ENCODE data around the gene ACTA2. TPM values are rescaled to one million over a fixed set of nuclear protein-coding genes. Genes with fewer than 3 reads are reported as not detected.

ACTA2 gene
- total and polyA plus RNA-seq, 2 donors (not counting 1 experiment from before 2014, with no cell fraction given), result 78.4 to 2,788 TPM

DNA sequence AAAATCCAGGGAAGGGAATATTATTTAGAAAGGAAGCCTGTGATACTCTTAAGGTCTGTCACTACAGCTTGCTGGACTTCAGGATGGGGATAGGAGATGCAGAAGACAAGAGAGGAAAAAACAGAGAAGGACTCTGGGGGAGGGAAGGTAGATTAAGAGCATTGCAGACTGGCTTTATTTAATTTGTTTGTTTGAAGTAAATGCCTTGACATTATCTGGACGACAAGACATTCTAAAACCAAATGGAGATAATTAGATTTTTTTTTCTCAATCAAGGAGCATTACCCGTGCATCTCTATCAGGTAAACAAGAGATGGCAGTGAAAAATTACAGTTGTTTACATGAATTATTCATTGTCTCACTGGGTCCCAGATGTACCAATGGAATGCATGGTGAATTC, 24.3 kb downstream of the ACTA2 start:
- Histone ChIP-seq H3K4me3 (replicated peaks in 1 of 4; ENCODE audit: control extremely low read depth in 1 of 4, insufficient read depth in 1 of 4, low read depth in 3 of 4, low read length in 4 of 4) (no peak overlapping the region), H3K36me3 (ENCODE audit: control insufficient read depth, insufficient read depth, low read length) (peaks cover 2% of the 10 kb centered on the region), H4K20me1 (ENCODE audit: control insufficient read depth, extremely low read depth, insufficient read depth, low read length) (no peaks in the 10 kb centered on the region), H3K4me2 (ENCODE audit: extremely low read depth, insufficient read depth, low read length) (no peak overlapping the region), H3K4me1 (ENCODE audit: control insufficient read depth, extremely low read depth, insufficient read depth, low read length) (peaks cover 19% of the 10 kb centered on the region), H3K27me3 (ENCODE audit: control insufficient read depth, insufficient read depth, low read length) (no peaks in the 10 kb centered on the region), H3K9ac (ENCODE audit: insufficient read depth, low read length) (no peak overlapping the region), H3K9me3 (ENCODE audit: control insufficient read depth, insufficient read depth, low read depth, low read length) (no peaks in the 10 kb centered on the region), H3K27ac (ENCODE audit: insufficient read depth, low read length) (no peak overlapping the region), H2AFZ (ENCODE audit: low read length) (no peak overlapping the region), H3K79me2 (ENCODE audit: control insufficient read depth, insufficient read depth, low read length) (no peaks in the 10 kb centered on the region)
- DNase-seq (ENCODE audit: low read depth in 2 of 2), result no peak
- TF ChIP-seq EZH2 (IDR thresholded peaks at IDR 0.05; ENCODE audit: low read length, missing control alignments), result no peak
- TF ChIP-seq, protein P1, sequence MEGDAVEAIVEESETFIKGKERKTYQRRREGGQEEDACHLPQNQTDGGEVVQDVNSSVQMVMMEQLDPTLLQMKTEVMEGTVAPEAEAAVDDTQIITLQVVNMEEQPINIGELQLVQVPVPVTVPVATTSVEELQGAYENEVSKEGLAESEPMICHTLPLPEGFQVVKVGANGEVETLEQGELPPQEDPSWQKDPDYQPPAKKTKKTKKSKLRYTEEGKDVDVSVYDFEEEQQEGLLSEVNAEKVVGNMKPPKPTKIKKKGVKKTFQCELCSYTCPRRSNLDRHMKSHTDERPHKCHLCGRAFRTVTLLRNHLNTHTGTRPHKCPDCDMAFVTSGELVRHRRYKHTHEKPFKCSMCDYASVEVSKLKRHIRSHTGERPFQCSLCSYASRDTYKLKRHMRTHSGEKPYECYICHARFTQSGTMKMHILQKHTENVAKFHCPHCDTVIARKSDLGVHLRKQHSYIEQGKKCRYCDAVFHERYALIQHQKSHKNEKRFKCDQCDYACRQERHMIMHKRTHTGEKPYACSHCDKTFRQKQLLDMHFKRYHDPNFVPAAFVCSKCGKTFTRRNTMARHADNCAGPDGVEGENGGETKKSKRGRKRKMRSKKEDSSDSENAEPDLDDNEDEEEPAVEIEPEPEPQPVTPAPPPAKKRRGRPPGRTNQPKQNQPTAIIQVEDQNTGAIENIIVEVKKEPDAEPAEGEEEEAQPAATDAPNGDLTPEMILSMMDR (conservative IDR thresholded peaks at IDR 0.05 in 1 of 2, IDR thresholded peaks at IDR 0.05 in 1 of 2; ENCODE audit: low read depth in 1 of 2, low read length in 2 of 2), result no peak

DNA sequence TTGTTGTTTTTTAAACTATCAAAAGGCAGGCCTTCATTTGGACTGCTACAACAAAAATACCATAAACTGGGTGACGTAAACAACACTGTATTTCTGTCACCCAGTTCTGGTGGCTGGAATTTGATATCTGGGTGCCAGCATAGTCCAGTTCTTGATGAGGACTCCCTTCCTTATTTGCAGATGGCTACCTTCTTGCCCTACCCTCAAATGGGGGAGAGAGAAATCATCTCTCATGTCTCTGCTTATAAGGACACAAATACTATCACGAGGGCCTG, 25.2 kb downstream of the ACTA2 start:
- Histone ChIP-seq H3K9me3 (ENCODE audit: control insufficient read depth, insufficient read depth, low read depth, low read length) (no peaks in the 10 kb centered on the region), H3K4me2 (ENCODE audit: extremely low read depth, insufficient read depth, low read length) (no peak overlapping the region), H3K27ac (ENCODE audit: insufficient read depth, low read length) (peak overlapping the region; percentile 51), H3K27me3 (ENCODE audit: control insufficient read depth, insufficient read depth, low read length) (no peaks in the 10 kb centered on the region), H3K36me3 (ENCODE audit: control insufficient read depth, insufficient read depth, low read length) (peaks cover 2% of the 10 kb centered on the region), H4K20me1 (ENCODE audit: control insufficient read depth, extremely low read depth, insufficient read depth, low read length) (no peaks in the 10 kb centered on the region), H3K4me1 (ENCODE audit: control insufficient read depth, extremely low read depth, insufficient read depth, low read length) (peaks cover 19% of the 10 kb centered on the region), H3K79me2 (ENCODE audit: control insufficient read depth, insufficient read depth, low read length) (no peaks in the 10 kb centered on the region), H3K4me3 (replicated peaks in 1 of 4; ENCODE audit: control extremely low read depth in 1 of 4, insufficient read depth in 1 of 4, low read depth in 3 of 4, low read length in 4 of 4) (no peak overlapping the region), H3K9ac (ENCODE audit: insufficient read depth, low read length) (no peak overlapping the region), H2AFZ (ENCODE audit: low read length) (no peak overlapping the region)
- no peak for TF ChIP-seq EZH2 (IDR thresholded peaks at IDR 0.05; ENCODE audit: low read length, missing control alignments)
- TF ChIP-seq, protein P1 (conservative IDR thresholded peaks at IDR 0.05 in 1 of 2, IDR thresholded peaks at IDR 0.05 in 1 of 2; ENCODE audit: low read depth in 1 of 2, low read length in 2 of 2), result no peak
- DNase-seq (ENCODE audit: low read depth in 2 of 2), result no peak

- peaks cover 2% of the 10 kb centered on the region for H3K36me3 ChIP-seq (ENCODE audit: control insufficient read depth, insufficient read depth, low read length)
- H3K79me2 ChIP-seq (ENCODE audit: control insufficient read depth, insufficient read depth, low read length), result no peaks in the 10 kb centered on the region
- H3K9ac ChIP-seq (ENCODE audit: insufficient read depth, low read length), result no peak overlapping the region
- H3K4me2 ChIP-seq (ENCODE audit: extremely low read depth, insufficient read depth, low read length), result peak overlapping the region; percentile 49
- peak overlapping the region; percentile 68 for H3K27ac ChIP-seq (ENCODE audit: insufficient read depth, low read length)
- no peak overlapping the region for H2AFZ ChIP-seq (ENCODE audit: low read length)
- peak; percentile 87 to 97 for DNase-seq (ENCODE audit: low read depth in 2 of 2)
- no peaks in the 10 kb centered on the region for H3K27me3 ChIP-seq (ENCODE audit: control insufficient read depth, insufficient read depth, low read length)
- peaks cover 19% of the 10 kb centered on the region for H3K4me1 ChIP-seq (ENCODE audit: control insufficient read depth, extremely low read depth, insufficient read depth, low read length)
- no peaks in the 10 kb centered on the region for H3K9me3 ChIP-seq (ENCODE audit: control insufficient read depth, insufficient read depth, low read depth, low read length)
- H3K4me3 ChIP-seq (replicated peaks in 1 of 4; ENCODE audit: control extremely low read depth in 1 of 4, insufficient read depth in 1 of 4, low read depth in 3 of 4, low read length in 4 of 4), result peak overlapping the region in 2 of 4 experiments; percentile 18 to 24
- no peaks in the 10 kb centered on the region for H4K20me1 ChIP-seq (ENCODE audit: control insufficient read depth, extremely low read depth, insufficient read depth, low read length)
- TF ChIP-seq, protein P1 (conservative IDR thresholded peaks at IDR 0.05 in 1 of 2, IDR thresholded peaks at IDR 0.05 in 1 of 2; ENCODE audit: low read depth in 1 of 2, low read length in 2 of 2), result no peak
- no peak for TF ChIP-seq EZH2 (IDR thresholded peaks at IDR 0.05; ENCODE audit: low read length, missing control alignments)
Observed at GRCh38 chr10:88926566-88927415, 25.8 kb downstream of the ACTA2 start.

Measured in fibroblast of lung (primary cell).